Activated T-cell treated with anti-CD3 and anti-CD28 coated beads for 24 hours (primary cell): ENCODE measurements around the gene RAB5B.
A peak's percentile ranks its signal among the peaks of the same experiment; 100 is the strongest.
"Not testable (repeated sequence)": the region's sequence is repeated elsewhere in the genome, so short reads cannot be mapped to it uniquely, and the experiment has no call there.

Experiments
- DNase-seq: peaks from one replicate; pipeline ENCODE4 v3.0.0-alpha.2; 2020; ENCODE audit warnings: low read depth

The RAB5B gene

GRCh38 chr12:56014205-56014604, 40.3 kb downstream of the RAB5B start:
- DNase-seq = no peak

DNA sequence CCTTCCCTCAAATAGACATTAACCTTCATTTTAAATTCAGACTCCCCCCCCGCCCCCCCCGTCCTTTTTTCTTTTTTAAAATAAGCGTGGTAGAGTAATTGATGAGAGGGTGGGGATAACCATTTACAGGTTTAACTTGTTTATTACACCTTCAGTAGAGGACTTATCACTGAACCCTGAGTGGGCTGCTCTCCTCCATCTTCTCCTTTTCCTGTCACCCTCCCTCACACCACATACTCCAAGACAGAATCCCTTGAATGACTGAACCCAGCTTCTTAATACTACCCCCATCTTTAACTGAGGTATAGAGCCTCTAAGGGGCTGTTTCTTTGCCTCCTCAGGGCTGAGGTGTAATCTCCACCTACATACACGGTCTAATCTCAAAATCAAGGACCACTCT, 43.3 kb downstream of the RAB5B start:
- DNase-seq = no peak

- DNase-seq = no peak
Observed at GRCh38 chr12:56018356-56018755, 44.5 kb downstream of the RAB5B start.

DNA sequence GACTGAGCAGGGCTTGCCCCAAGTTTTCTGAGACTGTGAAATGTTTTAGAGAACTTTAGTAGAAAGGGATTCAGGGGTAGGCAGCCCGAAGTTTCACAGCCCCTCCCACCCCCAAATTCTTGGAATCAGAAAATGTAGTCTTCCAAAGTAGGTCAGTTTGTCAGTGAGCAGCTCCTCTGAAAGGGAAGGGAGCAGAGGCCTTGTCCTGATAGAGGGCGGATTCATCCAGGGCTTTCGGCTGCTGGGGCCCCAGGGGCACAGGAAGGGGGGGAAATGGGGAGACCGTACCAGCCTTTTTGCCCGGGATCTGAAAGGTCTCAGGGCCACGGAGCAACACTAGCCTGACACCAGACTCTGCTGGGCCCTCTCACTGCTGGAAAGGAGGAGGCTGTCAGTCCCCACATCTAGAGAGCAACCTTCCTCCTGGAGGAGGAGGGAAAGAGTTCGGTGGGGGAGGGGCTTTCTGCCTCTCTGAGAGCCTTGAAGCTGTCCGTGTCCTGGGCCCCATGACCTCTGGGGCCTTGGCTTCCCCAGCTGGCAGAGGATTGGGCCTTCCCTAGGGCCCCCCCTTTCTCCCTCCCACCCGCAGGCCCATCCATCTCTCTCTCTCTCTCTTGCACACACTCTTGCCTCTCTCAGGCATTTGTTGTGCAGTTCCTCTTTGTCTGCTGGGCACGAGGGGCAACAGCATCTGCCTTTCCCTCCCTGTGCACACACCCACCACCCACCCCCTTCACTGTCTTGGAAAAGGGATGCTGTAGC, 46.7 kb downstream of the RAB5B start, which contains the start of gene IKZF4:
Gene IKZF4 (plus strand): TSS at position 621 of the 762 bp plus-strand sequence. CDS start 451 bp downstream, outside the sequence.
- no peak for DNase-seq

DNA sequence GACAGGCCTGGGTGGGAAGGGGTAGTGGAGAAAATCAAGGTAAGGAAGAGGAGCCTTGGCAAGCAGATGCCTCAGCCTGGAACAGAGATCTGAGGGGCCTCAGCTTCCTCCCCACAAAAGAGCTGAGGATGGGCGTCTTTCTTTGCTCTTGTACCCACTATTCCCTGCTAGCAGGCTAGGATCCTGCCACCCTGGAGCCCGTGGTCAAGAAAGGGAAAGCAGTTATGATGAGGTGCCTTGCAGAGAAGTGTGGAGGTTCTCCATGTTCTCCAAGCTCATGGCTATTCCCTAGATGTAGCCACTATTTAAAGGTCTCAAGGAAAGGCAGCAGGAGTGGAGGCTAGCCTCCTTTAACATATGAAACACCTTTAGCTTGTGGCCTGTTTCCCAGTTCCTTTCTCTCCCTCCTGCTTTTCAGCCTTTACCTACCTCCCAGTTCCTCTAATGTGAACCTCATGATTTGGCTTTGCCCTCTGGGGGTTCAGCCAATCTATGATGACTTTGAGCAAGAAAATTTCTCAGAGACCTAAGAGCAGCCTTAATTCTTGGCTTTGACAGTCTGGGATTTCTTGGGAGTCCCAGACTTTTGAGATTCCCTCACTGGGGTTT, 48.1 kb downstream of the RAB5B start:
- no peak for DNase-seq

GRCh38 chr12:56028511-56029165, 54.8 kb downstream of the RAB5B start:
- no peak for DNase-seq

- DNase-seq = no peak
Observed at GRCh38 chr12:56029166-56029519, 55.3 kb downstream of the RAB5B start.

- peak; percentile 36 for DNase-seq
Observed at GRCh38 chr12:56029666-56030293, 55.9 kb downstream of the RAB5B start.

DNA sequence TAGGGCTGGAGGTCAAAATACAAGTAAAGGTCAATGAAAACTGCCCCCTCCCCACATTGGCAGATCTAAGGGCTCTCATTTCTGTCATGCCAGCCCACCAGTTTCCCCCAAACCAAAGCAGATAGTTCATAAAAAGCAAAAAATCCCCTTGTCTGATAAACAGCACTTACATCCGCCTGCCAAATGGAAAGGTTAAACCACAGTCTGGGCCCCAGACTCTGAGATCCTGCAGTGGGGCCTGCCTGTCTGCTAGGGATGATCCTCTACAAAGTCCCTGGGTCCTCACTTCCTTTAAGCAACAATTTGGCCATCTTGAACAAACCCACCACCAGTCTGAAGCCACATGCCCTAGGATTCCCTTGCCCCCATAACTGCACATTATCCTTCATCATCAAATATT, 58.1 kb downstream of the RAB5B start:
- DNase-seq = no peak

DNA sequence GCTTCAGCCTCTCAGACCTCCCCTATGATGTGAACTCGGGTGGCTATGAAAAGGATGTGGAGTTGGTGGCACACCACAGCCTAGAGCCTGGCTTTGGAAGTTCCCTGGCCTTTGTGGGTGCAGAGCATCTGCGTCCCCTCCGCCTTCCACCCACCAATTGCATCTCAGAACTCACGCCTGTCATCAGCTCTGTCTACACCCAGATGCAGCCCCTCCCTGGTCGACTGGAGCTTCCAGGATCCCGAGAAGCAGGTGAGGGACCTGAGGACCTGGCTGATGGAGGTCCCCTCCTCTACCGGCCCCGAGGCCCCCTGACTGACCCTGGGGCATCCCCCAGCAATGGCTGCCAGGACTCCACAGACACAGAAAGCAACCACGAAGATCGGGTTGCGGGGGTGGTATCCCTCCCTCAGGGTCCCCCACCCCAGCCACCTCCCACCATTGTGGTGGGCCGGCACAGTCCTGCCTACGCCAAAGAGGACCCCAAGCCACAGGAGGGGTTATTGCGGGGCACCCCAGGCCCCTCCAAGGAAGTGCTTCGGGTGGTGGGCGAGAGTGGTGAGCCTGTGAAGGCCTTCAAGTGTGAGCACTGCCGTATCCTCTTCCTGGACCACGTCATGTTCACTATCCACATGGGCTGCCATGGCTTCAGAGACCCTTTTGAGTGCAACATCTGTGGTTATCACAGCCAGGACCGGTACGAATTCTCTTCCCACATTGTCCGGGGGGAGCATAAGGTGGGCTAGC, 60.9 kb downstream of the RAB5B start:
- DNase-seq = no peak

GRCh38 chr12:56037161-56037560, 63.3 kb downstream of the RAB5B start:
- no peak for DNase-seq

DNA sequence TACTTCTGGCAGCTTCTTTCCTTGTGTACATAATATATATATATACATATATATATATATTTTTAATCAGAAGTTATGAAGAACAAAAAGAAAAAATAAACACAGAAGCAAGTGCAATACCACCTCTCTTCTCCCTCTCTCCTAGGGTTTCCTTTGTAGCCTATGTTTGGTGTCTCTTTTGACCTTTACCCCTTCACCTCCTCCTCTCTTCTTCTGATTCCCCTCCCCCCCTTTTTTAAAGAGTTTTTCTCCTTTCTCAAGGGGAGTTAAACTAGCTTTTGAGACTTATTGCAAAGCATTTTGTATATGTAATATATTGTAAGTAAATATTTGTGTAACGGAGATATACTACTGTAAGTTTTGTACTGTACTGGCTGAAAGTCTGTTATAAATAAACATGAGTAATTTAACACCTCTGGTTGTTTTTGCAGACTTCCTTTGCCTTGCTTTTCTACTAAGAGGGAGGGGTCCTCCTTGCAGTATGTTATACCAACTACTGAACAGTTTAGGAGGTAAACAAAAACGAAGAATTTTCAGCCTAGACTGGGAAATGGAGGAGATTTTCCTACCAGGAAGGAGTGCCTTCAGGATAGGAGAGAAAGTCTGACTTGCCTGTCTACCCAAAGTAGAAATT, 64.3 kb downstream of the RAB5B start:
- DNase-seq = no peak

DNA sequence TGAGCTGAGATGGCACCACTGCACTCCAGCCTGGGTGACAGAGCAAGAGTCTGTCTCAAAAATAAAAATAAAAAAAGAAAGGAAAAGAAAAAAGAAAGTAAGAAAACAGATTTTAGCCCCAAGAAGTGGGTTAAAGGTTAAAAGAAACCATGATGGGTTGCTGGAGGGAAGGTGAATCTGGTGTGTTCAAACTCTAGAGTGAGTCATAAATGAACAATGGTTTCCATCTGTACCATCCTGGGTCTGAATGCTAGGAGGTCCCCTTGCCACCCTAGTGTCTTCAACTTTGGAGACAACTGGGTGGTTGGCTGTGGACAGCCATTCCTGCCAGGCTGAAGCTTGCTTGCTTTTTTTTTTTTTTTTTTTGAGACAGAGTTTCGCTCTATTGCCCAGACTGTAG, 66.3 kb downstream of the RAB5B start:
- no peak for DNase-seq

DNA sequence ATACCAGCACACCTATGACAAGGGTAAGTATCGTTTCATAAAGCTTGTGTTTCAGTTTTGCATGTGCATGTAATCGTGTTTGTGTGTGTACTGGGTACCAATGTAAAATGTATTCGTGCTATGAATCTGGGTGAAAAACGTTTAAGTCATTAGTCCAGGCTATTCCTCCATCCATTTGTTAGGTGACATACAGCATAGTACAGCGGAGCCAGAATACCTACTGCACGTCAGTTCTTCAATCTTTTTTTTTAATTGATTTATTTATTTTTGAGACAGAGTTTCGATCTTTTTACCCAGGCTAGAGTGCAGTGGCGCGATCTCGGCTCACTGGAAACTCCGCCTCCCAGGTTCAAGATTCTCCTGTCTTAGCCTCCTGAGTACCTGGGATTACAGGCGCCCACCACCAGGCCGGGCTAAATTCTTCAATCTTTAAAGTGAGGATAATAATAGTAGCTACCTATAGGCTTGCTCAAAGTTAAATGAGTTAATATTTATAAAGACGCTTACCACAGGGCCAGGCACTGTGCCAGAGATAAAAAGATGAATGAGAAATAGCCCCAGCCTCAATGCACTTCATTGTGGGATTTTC, 67.2 kb downstream of the RAB5B start:
- no peak for DNase-seq

- peak; percentile 90 for DNase-seq
Observed at GRCh38 chr12:56041552-56042429, 67.9 kb downstream of the RAB5B start, which contains the start of gene RPS26. RPS26 (plus strand) TSS chr12:56041918; CDS start chr12:56042167, 249 bp downstream.

DNA sequence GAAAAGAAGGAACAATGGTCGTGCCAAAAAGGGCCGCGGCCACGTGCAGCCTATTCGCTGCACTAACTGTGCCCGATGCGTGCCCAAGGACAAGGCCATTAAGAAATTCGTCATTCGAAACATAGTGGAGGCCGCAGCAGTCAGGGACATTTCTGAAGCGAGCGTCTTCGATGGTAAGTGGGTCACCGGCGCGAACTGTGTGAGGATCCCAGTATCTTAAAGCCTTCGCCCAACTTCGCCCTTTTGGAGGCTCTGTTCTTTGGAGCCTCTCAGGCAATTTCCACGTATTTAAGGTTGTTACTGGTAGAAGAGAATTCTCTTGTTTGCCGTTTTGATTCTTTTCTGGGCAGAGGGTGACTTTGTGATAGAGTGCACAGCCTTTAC, 68.5 kb downstream of the RAB5B start:
- not testable (repeated sequence) for DNase-seq

- no peak for DNase-seq
Observed at GRCh38 chr12:56042843-56043242, 69.0 kb downstream of the RAB5B start.
